Breast epithelium (tissue), 4 donors: ENCODE data around the gene NDUFB1. TPM values are rescaled to one million over a fixed set of nuclear protein-coding genes. Genes with fewer than 3 reads are reported as not detected.

ENCODE experiments used
- DNase-seq, 2 donors: peaks; one replicate each; pipeline ENCODE4 v3.0.0-alpha.2; 2019; ENCODE audit warnings: low spot score in 2 of 2
- H3K27ac ChIP-seq, 2 donors: fragments of 200-600 bp; sonication (generic) in 1 of 2; one replicate each; pipeline ENCODE4 v1.5.1; 2016 to 2019; ENCODE audit warnings: mild to moderate bottlenecking in 1 of 2
- H3K27me3 ChIP-seq, 2 donors: fragments of 200-600 bp; sonication (generic) in 1 of 2; one replicate each; pipeline versions ENCODE4 v1.5.1 to v1.6.0; 2017 to 2019; ENCODE audit warnings: control low read depth in 1 of 2, mild to moderate bottlenecking in 1 of 2
- H3K36me3 ChIP-seq: fragments of 200-600 bp; one replicate; pipeline ENCODE4 v1.5.1; 2019
- H3K4me1 ChIP-seq, 2 donors: fragments of 200-600 bp; sonication (generic); one replicate each; pipeline ENCODE4 v1.5.1; 2016 to 2019; ENCODE audit warnings: control low read depth in 1 of 2
- H3K4me3 ChIP-seq, 3 donors: fragments of 200-600 bp; sonication (generic); 1 replicate in 2 of 3; 2 replicates in 1 of 3; pipeline ENCODE4 v1.5.1; 2016 to 2019; ENCODE audit warnings: mild to moderate bottlenecking in 3 of 3, moderate library complexity in 2 of 3
- H3K9me3 ChIP-seq, 2 donors: fragments of 200-600 bp; sonication (generic) in 1 of 2; one replicate each; pipeline ENCODE4 v1.5.1; 2016 to 2019; ENCODE audit warnings: control low read depth in 1 of 2
- CTCF ChIP-seq, 3 donors: fragments of 450-650 bp; IDR thresholded peaks; one replicate each; pipeline ENCODE4 v1.5.1; 2016 to 2017; ENCODE audit warnings: antibody characterized with exemption in 3 of 3, mild to moderate bottlenecking in 3 of 3, moderate library complexity in 3 of 3
- POLR2A ChIP-seq: fragments of 450-650 bp; IDR thresholded peaks from one replicate; pipeline ENCODE4 v1.6.1; 2016; ENCODE audit warnings: antibody characterized with exemption, mild to moderate bottlenecking, moderate library complexity
- POLR2AphosphoS5 ChIP-seq, 3 donors: sonication (generic); formaldehyde crosslinking; IDR thresholded peaks; one replicate each; pipeline ENCODE4 v1.6.1; 2017; ENCODE audit warnings: antibody characterized with exemption in 3 of 3
- intact Hi-C: fragments of 100-400 bp; cut with DNase I; formaldehyde crosslinking; loops from one replicate; pipeline ENCODE4 v1.15.1; 2023; ENCODE audit warnings: low total_unique reads
- total RNA-seq, 3 donors: library from RNA; depleted of rRNA; stranded (reverse); fragments of >200 nt; gene quantifications; one replicate each; pipeline ENCODE4 v1.1.0, GENCODE V29; 2016

NDUFB1 gene
- total RNA-seq, 3 donors from 2014 or later, result 211 to 256 (median 225) TPM

GRCh38 chr14:92122761-92123160, 1.3 kb upstream of the NDUFB1 start:
- Histone ChIP-seq H3K4me1 (no peaks in the 10 kb centered on the region), H3K27me3 (no peaks in the 10 kb centered on the region), H3K27ac (peak overlapping the region in 1 of 2 donors; percentile 92), H3K36me3 (no peaks in the 10 kb centered on the region), H3K9me3 (no peaks in the 10 kb centered on the region), H3K4me3 (peak overlapping the region; percentile 88 to 97 (median 96))
- TF ChIP-seq POLR2AphosphoS5 (IDR thresholded peaks at IDR 0.05) (no peak), POLR2A (no peak), CTCF (IDR thresholded peaks at IDR 0.05) (no peak)
- no peak for DNase-seq
- intact Hi-C loops, result no loop called here

- H3K4me1 ChIP-seq, result no peaks in the 10 kb centered on the region
- TF ChIP-seq POLR2AphosphoS5 (IDR thresholded peaks at IDR 0.05) (no peak), CTCF (IDR thresholded peaks at IDR 0.05) (no peak), POLR2A (no peak)
Observed at GRCh38 chr14:92122351-92122677, 808 bp upstream of the NDUFB1 start.

GRCh38 chr14:92121207-92121669, 268 bp downstream of the NDUFB1 start:
- no peak for DNase-seq
- H3K36me3 ChIP-seq, result no peaks in the 10 kb centered on the region
- peak overlapping the region; percentile 92 for H3K27ac ChIP-seq
- intact Hi-C loops, result no loop called here
- H3K4me3 ChIP-seq, result peak overlapping the region; percentile 88 to 97 (median 96)
- no peaks in the 10 kb centered on the region for H3K9me3 ChIP-seq
- no peak for TF ChIP-seq CTCF (IDR thresholded peaks at IDR 0.05)
- no peak for TF ChIP-seq POLR2AphosphoS5 (IDR thresholded peaks at IDR 0.05)
- no peak for TF ChIP-seq POLR2A
- H3K27me3 ChIP-seq, result no peaks in the 10 kb centered on the region
- no peaks in the 10 kb centered on the region for H3K4me1 ChIP-seq

More at GRCh38 chr14:92122351-92122677, 808 bp upstream of the NDUFB1 start:
- no peaks in the 10 kb centered on the region for H3K27me3 ChIP-seq
- no peaks in the 10 kb centered on the region for H3K36me3 ChIP-seq
- H3K4me3 ChIP-seq, result peak overlapping the region; percentile 88 to 97 (median 96)
- H3K9me3 ChIP-seq, result no peaks in the 10 kb centered on the region
- intact Hi-C loops, result no loop called here
- H3K27ac ChIP-seq, result peak overlapping the region; percentile 92
- DNase-seq, result no peak

GRCh38 chr14:92109490-92109889, 12.0 kb downstream of the NDUFB1 start:
- Histone ChIP-seq H3K36me3 (no peaks in the 10 kb centered on the region), H3K4me1 (no peaks in the 10 kb centered on the region), H3K9me3 (no peaks in the 10 kb centered on the region), H3K4me3 (no peak overlapping the region), H3K27me3 (no peaks in the 10 kb centered on the region), H3K27ac (no peak overlapping the region)
- TF ChIP-seq POLR2AphosphoS5 (IDR thresholded peaks at IDR 0.05) (no peak), POLR2A (no peak), CTCF (IDR thresholded peaks at IDR 0.05) (no peak)
- intact Hi-C loops, result no loop called here
- no peak for DNase-seq

GRCh38 chr14:92108345-92109254, 12.9 kb downstream of the NDUFB1 start:
- H3K27ac ChIP-seq, result no peak overlapping the region
- H3K4me3 ChIP-seq, result no peak overlapping the region
- no peaks in the 10 kb centered on the region for H3K9me3 ChIP-seq
- no peaks in the 10 kb centered on the region for H3K4me1 ChIP-seq
- H3K27me3 ChIP-seq, result no peaks in the 10 kb centered on the region
- TF ChIP-seq POLR2A, result no peak
- no peak for TF ChIP-seq CTCF (IDR thresholded peaks at IDR 0.05)
- no peak for TF ChIP-seq POLR2AphosphoS5 (IDR thresholded peaks at IDR 0.05)
- no peaks in the 10 kb centered on the region for H3K36me3 ChIP-seq
- no peak for DNase-seq
- intact Hi-C loops, result no loop called here
